ENCODE measurements around the gene OR2M5.

GRCh38 chr1:248189026-248189425, 44.1 kb downstream of the OR2M5 start:
- TF ChIP-seq POLR2A (IDR thresholded peaks at IDR 0.05), result no peak
- no peak for TF ChIP-seq CTCF (IDR thresholded peaks at IDR 0.05)

Data from lower leg skin (tissue), 3 donors.